ENCODE data around the gene GHR. TPM values are rescaled to one million over a fixed set of nuclear protein-coding genes. Genes with fewer than 3 reads are reported as not detected.

Gene GHR
- total RNA-seq, 1 experiment from 2014 or later = 0.05 TPM

DNA sequence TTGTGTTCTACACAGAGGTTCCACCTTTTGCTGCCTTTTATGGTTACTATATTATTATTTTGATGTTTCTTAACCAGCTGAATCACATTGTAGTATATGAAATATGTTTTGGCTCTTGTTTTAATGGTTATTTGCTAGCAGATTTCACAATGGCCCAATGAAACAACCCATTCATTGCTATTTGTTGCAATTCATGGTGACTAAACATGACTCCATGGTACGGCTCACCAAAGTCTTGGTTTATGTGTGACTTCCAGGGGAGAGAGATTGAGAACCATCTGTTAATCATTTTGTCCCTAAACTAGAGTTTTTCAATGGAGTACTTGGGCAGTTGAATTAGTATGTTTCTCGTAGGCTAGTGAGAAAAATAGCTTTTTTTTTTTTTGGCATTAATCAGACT, 108.4 kb downstream of the GHR start:
- no peaks in the 10 kb centered on the region for H3K36me3 ChIP-seq (ENCODE audit: control insufficient read depth, insufficient read depth, low read length)
- intact Hi-C loops (cut with micrococcal nuclease; ENCODE audit: unreplicated experiment) = no loop called here
- ChIA-PET CTCF (no interaction called here), POLR2A (no interaction called here)
- TF ChIP-seq POLR2AphosphoS5 (IDR thresholded peaks at IDR 0.05; ENCODE audit: low read depth, low read length) (no peak), CTCF (IDR thresholded peaks at IDR 0.05) (no peak), REST (IDR thresholded peaks at IDR 0.05; ENCODE audit: insufficient read depth in 1 of 2, low read depth in 2 of 2, low read length in 1 of 2) (no peak), TCF7L2 (IDR thresholded peaks at IDR 0.05; ENCODE audit: low read depth, low read length) (no peak), SIN3A (IDR thresholded peaks at IDR 0.05; ENCODE audit: borderline replicate concordance, insufficient read depth, low read depth, low read length) (no peak)
- H3K9me3 ChIP-seq (ENCODE audit: control insufficient read depth, insufficient read depth, low read depth, low read length) = no peaks in the 10 kb centered on the region
- no peak overlapping the region for H3K4me3 ChIP-seq (ENCODE audit: low read depth in 2 of 2, low read length in 2 of 2)
- ATAC-seq = no peak
- no peak overlapping the region for H3K27ac ChIP-seq (ENCODE audit: low read length)
- in situ Hi-C loops (cut with HindIII; ENCODE audit: low pct_unique_long_range_greater_than_20kb, low sequenced_read_pairs) = no loop called here
- H3K27me3 ChIP-seq (ENCODE audit: control insufficient read depth, insufficient read depth, low read length) = no peaks in the 10 kb centered on the region
- BruUV-seq (replicated peaks) = no TSS peak
- DNase-seq (ENCODE audit: low read depth, low spot score) = no peak
- H3K4me1 ChIP-seq (ENCODE audit: control insufficient read depth, insufficient read depth, low read length) = no peaks in the 10 kb centered on the region

DNA sequence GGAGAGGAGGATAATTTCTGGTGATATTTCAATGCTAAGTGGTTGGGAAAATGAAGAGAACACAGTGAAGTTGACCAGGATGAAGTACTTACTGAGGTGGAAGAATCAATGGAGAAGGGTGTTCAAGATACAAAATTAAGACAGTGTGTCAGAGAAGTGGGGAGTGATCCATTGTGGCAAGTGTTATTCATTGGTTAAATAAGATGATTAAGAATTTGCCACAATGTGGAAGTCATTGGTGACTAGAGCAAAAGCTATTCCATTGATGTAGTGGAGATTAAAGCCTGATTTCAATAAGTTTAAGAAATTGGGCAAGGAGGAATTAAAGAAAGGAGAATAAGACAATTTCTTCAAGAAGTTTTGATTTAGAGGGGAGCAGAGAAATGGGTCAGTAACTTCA, 118.9 kb downstream of the GHR start:
- no peaks in the 10 kb centered on the region for H3K36me3 ChIP-seq (ENCODE audit: control insufficient read depth, insufficient read depth, low read length)
- DNase-seq (ENCODE audit: low read depth, low spot score) (no peak), ATAC-seq (no peak)
- in situ Hi-C loops (cut with HindIII; ENCODE audit: low pct_unique_long_range_greater_than_20kb, low sequenced_read_pairs) = no loop called here
- no TSS peak for BruUV-seq (replicated peaks)
- intact Hi-C loops (cut with micrococcal nuclease; ENCODE audit: unreplicated experiment) = no loop called here
- TF ChIP-seq TCF7L2 (IDR thresholded peaks at IDR 0.05; ENCODE audit: low read depth, low read length) (no peak), SIN3A (IDR thresholded peaks at IDR 0.05; ENCODE audit: borderline replicate concordance, insufficient read depth, low read depth, low read length) (no peak), REST (IDR thresholded peaks at IDR 0.05; ENCODE audit: insufficient read depth in 1 of 2, low read depth in 2 of 2, low read length in 1 of 2) (no peak), POLR2AphosphoS5 (IDR thresholded peaks at IDR 0.05; ENCODE audit: low read depth, low read length) (no peak), CTCF (IDR thresholded peaks at IDR 0.05) (no peak)
- ChIA-PET CTCF (no interaction called here), POLR2A (no interaction called here)
- no peak overlapping the region for H3K4me3 ChIP-seq (ENCODE audit: low read depth in 2 of 2, low read length in 2 of 2)
- H3K9me3 ChIP-seq (ENCODE audit: control insufficient read depth, insufficient read depth, low read depth, low read length) = peaks cover 5% of the 10 kb centered on the region; the same call in 1 of the 2 replicates
- H3K27me3 ChIP-seq (ENCODE audit: control insufficient read depth, insufficient read depth, low read length) = no peaks in the 10 kb centered on the region
- no peak overlapping the region for H3K27ac ChIP-seq (ENCODE audit: low read length)
- H3K4me1 ChIP-seq (ENCODE audit: control insufficient read depth, insufficient read depth, low read length) = no peaks in the 10 kb centered on the region

Measured in Panc1 (cell line).